H1 (cell line): ENCODE measurements around the gene C12orf42. TPM values are rescaled to one million over a fixed set of nuclear protein-coding genes. Genes with fewer than 3 reads are reported as not detected.

Experiments used
- CTCF ChIA-PET: fragments of 300-600 bp; sonication (Branson Sonifier 250); formaldehyde crosslinking; loops from one replicate; lab custom pipeline; 2021; ENCODE audit not compliant: partially characterized antibody; lab: Charles Lee
- POLR2A ChIA-PET: fragments of 300-600 bp; sonication (Branson Sonifier 250); formaldehyde crosslinking; loops from one replicate; lab custom pipeline; 2021; ENCODE audit warnings: inconsistent platforms; ENCODE audit not compliant: partially characterized antibody; lab: Charles Lee
- DNase-seq, 2 experiments: peaks; one replicate each; pipeline versions ENCODE4 v3.0.0 to v3.0.0-alpha.2; 2010 to 2022; ENCODE audit warnings: low spot score in 2 of 2, low read depth in 1 of 2, mixed read lengths in 1 of 2
- FAIRE-seq: peaks from 2 replicates; lab custom pipeline; 2011; peaks lifted over from hg19 to GRCh38; lab: Jason Lieb, UNC
- H2AFZ ChIP-seq: 2 replicates; pipeline ENCODE4 v1.8.1; 2012; ENCODE audit warnings: low read length, inconsistent platforms
- H2AK5ac ChIP-seq: 2 replicates; pipeline ENCODE4 v1.6.1; 2013; ENCODE audit warnings: low read depth, low read length
- H2BK120ac ChIP-seq: replicated peaks from 2 replicates; pipeline ENCODE3; 2013; ENCODE audit warnings: low read depth, low read length, inconsistent platforms
- H2BK12ac ChIP-seq: 2 replicates; pipeline ENCODE4 v1.6.1; 2013; ENCODE audit warnings: low read depth, low read length
- H2BK15ac ChIP-seq: 2 replicates; pipeline ENCODE4 v1.6.1; 2013; ENCODE audit warnings: low read length
- H2BK20ac ChIP-seq: 2 replicates; pipeline ENCODE4 v1.6.1; 2013; ENCODE audit warnings: low read length
- H2BK5ac ChIP-seq: 2 replicates; pipeline ENCODE4 v1.6.1; 2013; ENCODE audit warnings: low read depth, low read length
- H3K14ac ChIP-seq: 2 replicates; pipeline ENCODE4 v1.6.1; 2013; ENCODE audit warnings: inconsistent platforms; ENCODE audit not compliant: insufficient read length
- H3K18ac ChIP-seq: 2 replicates; pipeline ENCODE4 v1.6.1; 2013; ENCODE audit warnings: low read length; ENCODE audit errors: extremely low read depth
- H3K23ac ChIP-seq: 2 replicates; pipeline ENCODE4 v1.6.1; 2013; ENCODE audit warnings: inconsistent platforms; ENCODE audit not compliant: insufficient read length
- H3K23me2 ChIP-seq: 2 replicates; pipeline ENCODE4 v1.6.1; 2013; ENCODE audit warnings: low read depth, low read length
- H3K27ac ChIP-seq: 2 replicates; pipeline ENCODE4 v1.6.1; 2011; ENCODE audit warnings: low read depth, low read length, inconsistent platforms
- H3K27me3 ChIP-seq, 4 experiments: replicated peaks in 1 of 4; 1 replicate in 1 of 4; 2 replicates in 3 of 4; pipeline versions ENCODE4 v1.6.1 to v1.8.1; 2011 to 2013; ENCODE audit warnings: low read length in 3 of 4, mild to moderate bottlenecking in 3 of 4, inconsistent platforms in 2 of 4, mixed read lengths in 2 of 4, moderate library complexity in 1 of 4; ENCODE audit not compliant: control insufficient read depth in 3 of 4, insufficient read depth in 3 of 4; ENCODE audit errors: extremely low read depth in 1 of 4
- H3K36me3 ChIP-seq, 4 experiments: 2 replicates each; pipeline versions ENCODE4 v1.6.1 to v1.8.1; 2011 to 2013; ENCODE audit warnings: mild to moderate bottlenecking in 4 of 4, low read length in 3 of 4, moderate library complexity in 2 of 4, control low read depth in 1 of 4, inconsistent platforms in 1 of 4; ENCODE audit not compliant: insufficient read depth in 4 of 4, control insufficient read depth in 2 of 4
- H3K4ac ChIP-seq: replicated peaks from 2 replicates; pipeline ENCODE3; 2013; ENCODE audit warnings: low read length, low read depth, mixed read lengths, inconsistent platforms; ENCODE audit not compliant: insufficient read length
- H3K4me1 ChIP-seq, 4 experiments: replicated peaks in 1 of 4; 1 replicate in 1 of 4; 2 replicates in 3 of 4; pipeline versions ENCODE4 v1.6.1 to v1.8.1; 2011 to 2013; ENCODE audit warnings: low read length in 3 of 4, inconsistent platforms in 2 of 4, mixed read lengths in 1 of 4; ENCODE audit not compliant: insufficient read depth in 4 of 4, control insufficient read depth in 3 of 4
- H3K4me2 ChIP-seq, 2 experiments: 2 replicates each; pipeline versions ENCODE4 v1.6.1 to v1.8.1; 2011 to 2013; ENCODE audit warnings: low read depth in 2 of 2, low read length in 2 of 2, control low read depth in 1 of 2, inconsistent platforms in 1 of 2, mild to moderate bottlenecking in 1 of 2; ENCODE audit not compliant: insufficient read depth in 1 of 2
- H3K4me3 ChIP-seq, 4 experiments: fragments of 200-600, 300-600 bp in 1 of 4; sonication (generic), shearing (Covaris generic), sonication (Bioruptor Twin) in 1 of 4; 2 replicates each; pipeline versions ENCODE4 v1.5.1 to v1.8.1; 2011 to 2016; ENCODE audit warnings: low read length in 4 of 4, low read depth in 3 of 4, control low read depth in 2 of 4, inconsistent platforms in 2 of 4, mild to moderate bottlenecking in 2 of 4, mixed read lengths in 1 of 4, moderate library complexity in 1 of 4; ENCODE audit not compliant: insufficient read depth in 2 of 4; ENCODE audit errors: extremely low read depth in 1 of 4
- H3K56ac ChIP-seq: replicated peaks from 2 replicates; pipeline ENCODE3; 2013; ENCODE audit warnings: low read depth, mild to moderate bottlenecking, mixed read lengths, low read length, inconsistent platforms; ENCODE audit not compliant: insufficient read length
- H3K79me1 ChIP-seq: 2 replicates; pipeline ENCODE4 v1.6.1; 2013; ENCODE audit warnings: low read depth, low read length, control low read depth
- H3K79me2 ChIP-seq, 2 experiments: 2 replicates each; pipeline versions ENCODE4 v1.6.1 to v1.8.1; 2012 to 2013; ENCODE audit warnings: low read length in 2 of 2, mild to moderate bottlenecking in 2 of 2, inconsistent platforms in 1 of 2; ENCODE audit not compliant: insufficient read depth in 2 of 2, control insufficient read depth in 1 of 2
- H3K9ac ChIP-seq, 4 experiments: replicated peaks in 1 of 4; 1 replicate in 1 of 4; 2 replicates in 3 of 4; pipeline versions ENCODE4 v1.6.1 to v1.8.1; 2011 to 2013; ENCODE audit warnings: low read depth in 3 of 4, low read length in 3 of 4, control low read depth in 2 of 4, mild to moderate bottlenecking in 2 of 4, moderate library complexity in 2 of 4, inconsistent platforms in 1 of 4; ENCODE audit errors: extremely low read depth in 1 of 4
- H3K9me3 ChIP-seq, 2 experiments: 2 replicates each; pipeline versions ENCODE4 v1.6.1 to v1.8.1; 2012 to 2013; ENCODE audit warnings: mild to moderate bottlenecking in 2 of 2, moderate library complexity in 2 of 2, control low read depth in 1 of 2, inconsistent platforms in 1 of 2, low read depth in 1 of 2, low read length in 1 of 2, mixed read lengths in 1 of 2; ENCODE audit not compliant: insufficient read depth in 2 of 2
- H4K20me1 ChIP-seq, 2 experiments: replicated peaks in 1 of 2; 2 replicates each; pipeline versions ENCODE3 to v1.8.1; 2011 to 2013; ENCODE audit warnings: inconsistent platforms in 2 of 2, low read length in 2 of 2, mild to moderate bottlenecking in 1 of 2; ENCODE audit not compliant: insufficient read depth in 2 of 2, control insufficient read depth in 1 of 2
- H4K5ac ChIP-seq: 2 replicates; pipeline ENCODE4 v1.6.1; 2013; ENCODE audit warnings: low read length, low read depth, mixed read lengths, inconsistent platforms; ENCODE audit not compliant: insufficient read length
- H4K8ac ChIP-seq: 2 replicates; pipeline ENCODE4 v1.8.0; 2013; ENCODE audit warnings: mild to moderate bottlenecking, moderate library complexity, low read length, inconsistent platforms; ENCODE audit not compliant: insufficient read depth; ENCODE audit errors: extremely low read depth
- H4K91ac ChIP-seq: replicated peaks from 2 replicates; pipeline ENCODE3; 2013; ENCODE audit warnings: low read length, mixed read lengths, inconsistent platforms; ENCODE audit not compliant: insufficient read length
- BCL11A ChIP-seq, 2 experiments: IDR thresholded peaks; one replicate each; pipeline ENCODE4 v1.6.1; 2011; ENCODE audit warnings: low read depth in 2 of 2, low read length in 2 of 2, mild to moderate bottlenecking in 2 of 2
- BRCA1 ChIP-seq: IDR thresholded peaks from 2 replicates; pipeline ENCODE4 v1.6.1; 2012; ENCODE audit warnings: low read depth, low read length, improper control_type of control experiment
- CBX8 ChIP-seq: fragments of 300-800, 300-1000 bp; sonication (generic); IDR thresholded peaks from 2 replicates; pipeline ENCODE4 v1.7.1; 2016; ENCODE audit warnings: low read depth, low read length, borderline replicate concordance
- CTBP2 ChIP-seq: IDR thresholded peaks from 2 replicates; pipeline ENCODE4 v1.7.0; 2011; ENCODE audit warnings: borderline replicate concordance, mild to moderate bottlenecking, moderate library complexity, mixed read lengths, low read length; ENCODE audit not compliant: insufficient read depth, insufficient read length
- HDAC6 ChIP-seq: IDR thresholded peaks from one replicate; pipeline ENCODE4 v1.7.1; 2012; ENCODE audit warnings: low read depth, mild to moderate bottlenecking, inconsistent platforms, low read length, moderate library complexity
- JUND ChIP-seq: IDR thresholded peaks from 2 replicates; pipeline ENCODE4 v1.6.1; 2011; ENCODE audit warnings: mild to moderate bottlenecking, improper control_type of control experiment, low read length
- KDM5A ChIP-seq: fragments of 200-600 bp; IDR thresholded peaks from 2 replicates; pipeline ENCODE4 v1.7.1; 2012; ENCODE audit warnings: mild to moderate bottlenecking, low read length, inconsistent platforms, mixed read lengths
- POLR2A ChIP-seq, 2 experiments: IDR thresholded peaks; 1 replicate in 1 of 2; 2 replicates in 1 of 2; pipeline ENCODE4 v1.6.1; 2011; ENCODE audit warnings: low read depth in 2 of 2, low read length in 2 of 2, mild to moderate bottlenecking in 2 of 2; ENCODE audit errors: control extremely low read depth in 1 of 2
- RBBP5 ChIP-seq: IDR thresholded peaks from 2 replicates; pipeline ENCODE4 v1.7.1; 2012; ENCODE audit warnings: low read depth, mild to moderate bottlenecking, inconsistent platforms, low read length, moderate library complexity, borderline replicate concordance
- SIRT6 ChIP-seq: IDR thresholded peaks from one replicate; pipeline ENCODE4 v1.7.1; 2012; ENCODE audit warnings: low read length, inconsistent platforms
- SIX5 ChIP-seq: IDR thresholded peaks from 2 replicates; pipeline ENCODE4 v1.6.1; 2011; ENCODE audit warnings: mild to moderate bottlenecking, low read depth, low read length
- TAF1 ChIP-seq: IDR thresholded peaks from 2 replicates; pipeline ENCODE4 v1.6.1; 2011; ENCODE audit warnings: mild to moderate bottlenecking, low read depth, low read length
- TBP ChIP-seq: IDR thresholded peaks from 2 replicates; pipeline ENCODE4 v1.6.1; 2011; ENCODE audit warnings: low read depth, low read length, improper control_type of control experiment
- WGBS, 2 experiments: shearing (Covaris generic) in 1 of 2; methylation state at CpG; one replicate each; pipeline versions ENCODE4 v1.1.6 to v1.1.7; 2013 to 2015; ENCODE audit warnings: low lambda C conversion rate in 2 of 2, mixed read lengths in 2 of 2, inconsistent platforms in 1 of 2, low coverage in 1 of 2, missing lambda C conversion rate in 1 of 2; ENCODE audit not compliant: insufficient replicate concordance in 2 of 2, insufficient coverage in 1 of 2, insufficient read length in 1 of 2; ENCODE audit errors: extremely low coverage in 1 of 2, missing lambda C conversion rate in 1 of 2; 5-methylcytosine and 5-hydroxymethylcytosine counted together
- polyA plus RNA-seq, 7 experiments: library from polyadenylated mRNA; depleted of rRNA in 3 of 7; stranded (reverse) in 5 of 7; unstranded in 2 of 7; fragments of >200 nt in 5 of 7; fragments of 200-250 nt in 2 of 7; gene quantifications; 1 replicate in 5 of 7; 2 replicates in 1 of 7; 4 replicates in 1 of 7; pipeline versions ENCODE4 v1.2.1 to v1.2.3, GENCODE V29; 2011 to 2013; ENCODE audit warnings: missing spikeins in 2 of 7, mixed read lengths in 2 of 7
- total RNA-seq: library from RNA; stranded (reverse); fragmentation: NEBNext Ultra II Directional; extraction: Animal tissue kit (Norgen Biotek cat#: 25700); gene quantifications from 2 replicates; pipeline ENCODE4 v1.2.1, GENCODE V29; 2021

The C12orf42 gene
- total and polyA plus RNA-seq, 2 of the 8 experiments (the other 6 are each of a cell fraction or from before 2014, with no cell fraction given): 0.05 TPM; not detected in 1

- WGBS, 2 experiments: 89% methylated on average over 1 of the region's 1 CpG; no CpG with 5 or more reads in 1 of the 2 experiments
- H2AFZ ChIP-seq: no peak overlapping the region
- ChIA-PET POLR2A (no interaction called here), CTCF (interaction anchor here (1.1 to 3.6 kb wide), 5 partner anchors 24 to 217 kb away, joined by 3 to 20 read pairs (median 4); no protein-coding TSS in a partner anchor)
- no peaks in the 10 kb centered on the region for H3K9me3 ChIP-seq
- H2BK5ac ChIP-seq: no peak overlapping the region
- no peak overlapping the region for H2BK20ac ChIP-seq
- H3K36me3 ChIP-seq: no peaks in the 10 kb centered on the region
- H3K4ac ChIP-seq: no peak overlapping the region
- no peak overlapping the region for H3K14ac ChIP-seq
- no peak overlapping the region for H2BK120ac ChIP-seq
- H3K4me1 ChIP-seq: peaks cover 0 to 3% (median 0%) of the 10 kb centered on the region in 4 experiments; a peak in 2 of 7 replicates
- no peak overlapping the region for H3K4me3 ChIP-seq
- no peak overlapping the region for H2BK12ac ChIP-seq
- H3K4me2 ChIP-seq: no peak overlapping the region
- H3K27ac ChIP-seq: no peak overlapping the region
- H4K5ac ChIP-seq: no peak overlapping the region
- no peak overlapping the region for H3K56ac ChIP-seq
- no peak overlapping the region for H2AK5ac ChIP-seq
- H3K23ac ChIP-seq: no peak overlapping the region
- H4K8ac ChIP-seq: no peak overlapping the region
- no peaks in the 10 kb centered on the region for H3K79me2 ChIP-seq
- H2BK15ac ChIP-seq: no peak overlapping the region
- H3K9ac ChIP-seq: no peak overlapping the region
- no peak for DNase-seq
- FAIRE-seq: no peak
- no peaks in the 10 kb centered on the region for H3K23me2 ChIP-seq
- H4K20me1 ChIP-seq: no peaks in the 10 kb centered on the region
- no peaks in the 10 kb centered on the region for H3K79me1 ChIP-seq
- no peak overlapping the region for H3K18ac ChIP-seq
- H3K27me3 ChIP-seq: no peaks in the 10 kb centered on the region
- H4K91ac ChIP-seq: no peak overlapping the region
- TF ChIP-seq SIRT6 (no peak), BRCA1 (no peak), POLR2A (IDR thresholded peaks at IDR 0.05; ENCODE audit: control extremely low read depth in 1 of 2, low read depth in 2 of 2, low read length in 2 of 2) (no peak), SIX5 (no peak), TAF1 (no peak), RBBP5 (no peak), CBX8 (no peak), HDAC6 (no peak), BCL11A (IDR thresholded peaks at IDR 0.05; ENCODE audit: low read depth in 2 of 2, low read length in 2 of 2) (no peak), CTBP2 (no peak), KDM5A (no peak), JUND (no peak), TBP (no peak)
Observed at GRCh38 chr12:103330672-103331071, 165.1 kb downstream of the C12orf42 start.
